GM19455 (cell line): ENCODE data around the gene SIRT7.

Experiments
- ATAC-seq: cut with Tn5 transposase; IDR thresholded peaks from one replicate; pipeline ENCODE4 v1.9.1; 2021; ENCODE audit not compliant: unreplicated experiment

SIRT7 gene, protein sequence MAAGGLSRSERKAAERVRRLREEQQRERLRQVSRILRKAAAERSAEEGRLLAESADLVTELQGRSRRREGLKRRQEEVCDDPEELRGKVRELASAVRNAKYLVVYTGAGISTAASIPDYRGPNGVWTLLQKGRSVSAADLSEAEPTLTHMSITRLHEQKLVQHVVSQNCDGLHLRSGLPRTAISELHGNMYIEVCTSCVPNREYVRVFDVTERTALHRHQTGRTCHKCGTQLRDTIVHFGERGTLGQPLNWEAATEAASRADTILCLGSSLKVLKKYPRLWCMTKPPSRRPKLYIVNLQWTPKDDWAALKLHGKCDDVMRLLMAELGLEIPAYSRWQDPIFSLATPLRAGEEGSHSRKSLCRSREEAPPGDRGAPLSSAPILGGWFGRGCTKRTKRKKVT

DNA sequence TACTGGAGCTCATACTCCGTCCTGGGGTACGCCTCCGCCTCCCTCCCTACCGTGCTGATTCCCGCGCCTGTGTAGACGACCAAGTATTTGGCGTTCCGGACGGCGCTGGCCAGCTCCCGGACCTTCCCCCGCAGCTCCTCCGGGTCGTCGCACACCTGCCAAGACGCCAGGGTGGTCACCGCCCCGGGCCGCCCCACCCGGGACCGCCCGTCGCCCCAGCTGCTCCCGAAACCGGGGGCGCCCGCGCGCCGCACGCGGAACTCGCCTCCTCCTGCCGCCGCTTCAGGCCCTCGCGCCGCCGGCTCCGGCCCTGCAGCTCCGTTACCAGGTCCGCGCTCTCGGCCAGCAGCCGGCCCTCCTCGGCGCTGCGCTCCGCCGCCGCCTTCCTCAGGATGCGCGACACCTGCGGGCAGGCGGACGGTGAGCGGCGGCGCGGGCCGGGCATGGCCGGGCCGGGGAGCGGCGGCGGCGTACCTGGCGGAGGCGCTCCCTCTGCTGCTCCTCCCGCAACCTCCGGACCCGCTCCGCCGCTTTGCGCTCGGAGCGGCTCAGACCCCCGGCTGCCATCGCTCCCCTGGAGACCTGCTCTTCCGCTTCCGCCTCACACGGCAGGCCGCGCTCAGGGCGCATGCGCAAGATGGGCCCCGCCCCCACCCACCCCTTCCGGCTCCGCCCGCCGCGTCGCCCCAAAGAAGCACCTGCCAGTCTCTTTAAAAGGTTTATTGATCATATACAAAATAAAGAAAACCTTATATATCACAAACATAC, at the start of gene SIRT7:
Gene SIRT7, minus strand, starts transcription at position 612 of the 768 bp plus-strand sequence. Its CDS starts 45 bp downstream, at position 567.
- ATAC-seq: peak; percentile 68

DNA sequence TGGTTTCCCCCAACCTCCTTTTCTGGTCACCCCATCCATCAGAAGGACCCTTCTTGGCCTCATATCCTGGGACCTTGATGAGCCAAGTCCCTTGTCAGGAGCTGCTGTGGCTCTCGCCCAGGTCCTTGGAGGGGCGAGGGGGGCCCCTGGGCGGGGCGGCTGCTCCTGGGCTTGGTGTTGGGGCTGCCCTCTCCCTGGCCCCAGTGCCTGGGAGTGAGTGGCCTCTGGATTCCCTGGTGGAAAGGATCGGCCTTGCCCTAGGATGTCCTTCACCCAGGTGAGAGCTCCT, 49.2 kb upstream of the SIRT7 start:
- no peak for ATAC-seq

DNA sequence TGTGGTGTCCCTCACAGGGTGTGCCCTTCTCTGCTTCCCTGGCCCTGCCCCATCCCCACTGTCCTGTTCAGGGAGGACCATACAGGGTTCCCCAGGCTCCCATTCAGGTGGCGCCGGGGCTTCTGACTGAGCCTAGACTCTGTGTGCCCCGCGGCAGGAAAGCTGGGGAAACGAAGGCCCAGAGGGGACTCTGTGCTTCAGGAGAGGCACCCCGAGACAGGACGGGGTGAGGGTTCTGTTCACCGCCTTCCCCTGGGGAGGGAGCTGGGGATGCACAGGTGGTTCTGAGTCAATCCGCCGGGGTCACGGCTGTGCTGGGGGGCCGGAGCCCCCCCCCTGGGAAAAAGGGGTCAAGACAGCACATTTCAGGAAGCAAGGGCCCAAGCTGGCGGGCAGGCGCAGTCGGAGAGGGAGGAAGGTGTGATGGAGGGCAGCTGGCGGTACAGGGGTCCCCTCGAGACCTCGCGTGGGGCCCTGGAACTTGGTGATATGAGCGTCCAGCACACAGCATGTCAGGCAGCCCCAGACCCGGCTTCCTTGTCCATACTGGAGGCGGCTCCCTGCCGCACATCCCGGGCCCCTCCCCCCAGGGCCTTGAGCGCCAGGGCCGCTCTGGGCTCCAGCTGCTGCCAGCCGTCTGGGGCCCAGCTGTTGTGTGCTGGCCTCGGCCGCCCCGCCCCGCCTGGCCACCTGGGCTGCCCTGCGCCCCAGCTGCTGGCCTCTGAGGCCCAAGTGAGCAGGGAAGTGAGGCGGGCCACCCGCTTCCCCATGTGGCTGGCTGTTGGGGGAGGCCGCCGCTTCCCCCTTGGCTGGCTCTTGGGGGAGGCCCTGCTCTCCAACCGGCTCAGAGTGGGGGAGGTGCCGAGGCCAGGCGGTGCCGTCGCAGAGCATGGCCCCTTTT, 48.6 kb upstream of the SIRT7 start:
- no peak for ATAC-seq

DNA sequence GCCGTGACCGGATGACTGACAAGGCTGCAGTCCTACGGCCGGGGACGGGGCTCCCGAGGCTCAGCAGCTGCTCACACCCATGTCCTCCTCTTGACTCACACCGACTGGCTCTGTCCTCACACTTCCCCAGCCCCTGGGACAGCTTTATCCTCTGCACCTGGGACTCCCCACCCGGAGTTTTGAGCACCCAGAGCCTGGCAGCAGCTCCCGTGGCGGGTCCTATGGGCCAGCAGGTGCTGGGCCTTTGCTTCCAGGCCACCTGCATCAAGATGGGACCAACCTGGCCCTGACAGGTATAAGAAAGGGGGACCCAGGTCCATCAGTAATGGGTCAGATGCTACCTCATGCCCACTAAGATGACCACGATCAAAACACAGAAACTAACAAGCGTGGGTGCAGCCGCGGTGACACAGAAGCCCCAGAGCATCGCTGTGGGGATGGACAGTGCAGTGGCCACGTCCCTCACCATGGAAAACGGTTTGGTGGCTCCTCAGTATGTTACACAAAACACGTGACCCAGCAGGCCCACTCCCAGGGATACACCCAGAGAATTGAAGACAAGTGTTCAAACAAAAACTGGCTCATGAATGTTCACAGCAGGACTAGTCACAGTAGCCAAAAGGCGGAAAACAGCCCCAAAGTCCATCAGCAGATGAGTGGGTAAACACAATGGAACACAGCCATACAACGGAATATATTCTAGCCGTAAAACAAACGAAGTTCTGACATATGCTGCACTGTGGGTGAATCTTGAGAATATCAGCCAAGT, 46.3 kb upstream of the SIRT7 start:
- no peak for ATAC-seq

DNA sequence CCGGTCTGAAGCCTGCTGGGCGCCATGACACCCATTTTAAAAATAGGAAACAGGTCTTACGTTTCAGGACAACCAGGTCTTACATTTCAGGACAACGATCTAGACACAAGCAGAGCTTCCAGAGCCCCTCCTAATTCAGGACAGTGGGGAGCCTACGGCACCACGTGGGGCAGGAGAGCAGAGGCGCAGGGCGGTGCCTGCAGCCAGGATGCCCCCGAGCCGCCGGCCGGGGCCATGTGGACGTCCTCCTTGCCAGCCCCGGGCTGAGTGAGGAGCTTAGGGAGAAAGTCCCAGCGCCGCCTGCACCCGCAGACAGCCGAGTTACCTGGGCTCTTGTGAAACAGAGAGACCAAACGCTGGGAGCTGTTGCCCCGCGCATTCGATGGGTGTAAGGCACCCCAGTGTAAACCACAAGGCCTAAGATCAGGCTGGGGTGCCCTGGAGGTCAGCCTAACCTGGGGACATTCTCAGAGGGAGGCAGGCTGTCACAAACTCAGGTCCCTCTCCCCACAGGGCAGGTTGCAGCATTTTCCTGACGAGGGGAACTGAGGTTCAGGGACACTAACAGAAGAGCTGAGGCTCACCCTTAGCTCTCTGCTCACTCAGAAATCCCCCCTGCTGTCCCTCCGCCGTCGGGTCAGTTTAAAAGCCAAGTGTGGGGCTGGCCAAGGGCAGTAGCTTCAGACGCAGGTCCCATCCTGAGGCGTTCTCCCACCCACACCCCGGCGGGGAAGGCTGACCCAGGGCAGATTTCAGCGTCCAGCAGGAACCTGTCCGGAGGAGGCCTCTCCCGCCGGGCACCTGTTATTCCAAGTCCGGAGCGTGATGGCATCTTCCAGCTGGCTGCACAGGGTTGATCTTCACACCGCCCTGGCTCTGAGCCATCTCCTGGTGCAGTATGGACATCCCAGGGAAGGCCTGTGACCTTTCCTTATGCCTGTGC, 44.8 kb upstream of the SIRT7 start:
- no peak for ATAC-seq

DNA sequence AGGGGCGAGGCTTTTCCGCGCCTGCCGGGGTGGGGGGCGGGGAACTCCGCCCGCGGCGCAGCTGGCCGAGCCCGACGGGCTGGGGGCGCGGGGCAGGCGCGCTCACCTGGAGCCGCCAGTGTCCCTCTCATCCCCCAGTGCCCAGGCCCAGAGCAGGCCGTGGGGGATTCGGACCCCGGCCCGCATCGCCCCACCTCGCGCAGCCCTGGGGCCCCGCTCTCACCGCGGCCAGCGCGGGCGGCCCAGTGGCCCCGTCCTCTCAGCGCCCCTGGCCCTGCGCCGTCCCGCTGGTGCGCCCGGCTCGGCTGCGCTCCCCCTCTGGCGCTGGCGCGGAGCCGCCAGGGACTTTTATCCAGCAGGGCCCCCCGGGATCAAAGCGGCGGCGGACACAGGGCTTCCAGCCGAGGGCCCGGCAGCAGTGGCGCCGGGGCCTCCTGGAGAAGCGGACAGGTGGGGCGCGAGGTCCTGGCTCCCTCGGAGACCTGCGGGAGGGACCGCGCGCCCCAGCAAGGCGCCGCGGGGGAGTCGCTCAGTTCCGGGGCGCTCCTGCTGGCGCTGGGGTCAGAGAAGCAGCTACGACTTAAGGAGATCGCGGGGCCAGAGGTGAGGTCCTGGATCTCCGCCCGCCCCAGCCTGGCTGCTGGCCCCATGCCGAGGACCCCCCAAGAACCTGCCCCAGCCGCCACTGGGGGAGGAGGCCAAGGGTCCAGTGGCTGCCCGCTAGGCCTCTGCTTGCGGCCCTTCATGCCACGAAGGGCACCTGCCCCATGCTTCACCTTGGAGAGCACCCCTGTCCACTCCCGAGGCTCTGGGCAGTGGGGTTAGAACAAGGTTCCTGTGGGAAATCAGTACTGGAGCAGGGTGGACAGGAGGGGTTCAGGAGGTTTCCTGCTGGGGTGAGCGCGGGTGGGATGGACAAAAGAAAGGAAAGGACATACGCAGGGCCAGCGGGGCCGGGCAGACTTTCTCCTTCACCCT, 43.8 kb upstream of the SIRT7 start:
- no peak for ATAC-seq

DNA sequence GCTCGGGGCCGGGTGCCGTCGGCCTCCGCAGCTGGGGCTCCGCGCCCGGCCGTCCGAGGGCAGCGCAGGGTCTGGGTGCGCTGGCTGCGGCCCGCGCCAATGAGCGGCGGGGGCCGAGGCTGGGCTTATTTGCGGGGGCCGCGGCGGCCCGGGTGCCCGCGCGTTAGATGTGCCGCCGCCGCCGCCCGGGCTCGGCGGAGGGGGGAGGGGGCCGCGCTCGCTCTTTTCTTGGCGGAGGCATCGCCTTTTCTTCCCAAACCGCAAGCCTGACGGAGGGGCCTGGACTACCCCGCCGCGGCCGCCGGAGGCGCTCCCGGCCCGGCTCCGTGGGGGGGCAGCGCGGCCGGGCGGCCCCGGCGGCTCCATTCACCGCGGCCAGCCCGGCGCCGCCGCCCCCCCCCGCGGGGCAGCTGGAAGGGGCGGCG, 43.1 kb upstream of the SIRT7 start, which contains the start of gene NOTUM:
Gene NOTUM, minus strand, starts transcription at position 101 of the 425 bp plus-strand sequence. CDS start 278 bp downstream, outside the sequence.
- no peak for ATAC-seq

DNA sequence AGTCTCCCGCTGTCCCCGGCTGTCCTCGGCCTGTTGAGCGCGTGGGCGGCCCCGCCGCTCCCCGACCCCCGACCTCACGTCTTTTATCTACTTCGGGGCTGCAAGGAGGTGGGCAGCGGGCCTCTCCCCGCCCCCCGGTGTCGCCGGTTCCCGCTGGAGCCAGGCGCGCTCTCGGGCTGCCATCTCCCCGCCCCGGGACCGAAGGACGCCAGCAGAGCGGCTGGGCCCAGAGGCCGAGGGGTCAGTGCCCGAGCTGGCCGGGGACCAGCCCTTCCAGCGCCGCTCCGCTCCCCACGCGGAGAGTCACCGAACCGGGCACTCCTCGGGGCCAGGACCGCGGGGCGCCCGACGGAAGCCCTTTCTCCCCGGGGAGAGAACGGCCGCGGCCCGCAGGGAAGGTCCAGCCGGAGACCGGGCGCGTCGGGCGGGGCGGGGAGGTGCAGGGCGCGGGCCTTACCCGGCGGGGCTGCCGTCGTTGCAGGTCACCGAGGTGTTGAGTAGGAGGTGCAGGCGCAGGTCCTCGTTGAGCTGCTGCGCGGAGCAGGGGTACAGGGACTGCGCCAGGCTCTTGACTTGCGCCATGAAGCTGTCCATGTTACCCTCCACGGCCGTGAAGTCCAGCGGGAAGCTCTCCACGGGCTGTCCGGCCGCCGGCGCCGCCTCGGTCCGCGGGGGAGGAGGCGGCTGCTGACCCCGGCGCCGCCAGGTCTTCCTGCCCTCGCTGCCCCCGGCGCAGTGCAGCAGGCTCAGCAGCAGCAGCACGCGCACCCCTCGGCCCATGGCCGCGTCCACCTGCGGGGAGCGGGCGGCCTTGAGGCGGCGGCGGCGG, 42.4 kb upstream of the SIRT7 start:
- no peak for ATAC-seq

DNA sequence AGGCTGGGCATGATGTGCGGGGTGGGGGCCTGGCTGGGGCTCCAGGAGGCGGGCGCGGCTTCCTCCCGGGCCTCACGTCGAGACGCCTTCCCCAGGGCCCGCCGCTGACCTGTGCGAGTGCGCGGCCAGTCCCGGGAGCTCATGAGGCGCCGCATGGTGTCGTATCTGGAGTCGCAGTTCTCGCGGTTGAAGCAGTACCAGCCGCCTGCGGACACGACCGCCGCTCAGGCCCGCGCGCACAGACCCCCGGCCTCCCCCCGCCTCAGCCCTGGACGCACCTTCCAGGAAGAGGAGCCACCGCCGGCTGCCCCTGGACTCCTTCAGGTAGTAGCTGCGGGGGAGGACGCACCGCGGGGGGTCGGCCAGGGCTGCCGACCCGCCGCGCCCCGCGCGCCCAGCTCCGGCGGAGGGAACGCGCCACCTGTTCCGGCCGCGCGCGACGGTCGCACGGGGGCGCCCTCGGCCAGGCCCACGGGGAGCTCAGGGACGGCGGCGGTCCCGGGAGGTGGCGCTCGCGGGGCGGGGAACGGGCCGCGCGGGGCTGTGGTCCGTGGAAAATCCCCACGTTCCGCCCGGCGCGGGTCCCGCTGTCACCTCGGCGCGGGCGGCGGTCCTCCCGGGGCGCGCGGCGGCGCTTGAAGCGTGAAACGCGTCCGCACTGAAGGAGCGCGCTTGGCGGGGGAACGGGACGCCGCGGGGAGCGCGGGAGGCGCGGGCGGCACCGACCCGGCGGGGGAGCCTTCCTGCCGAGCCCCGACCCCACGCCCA, 41.6 kb upstream of the SIRT7 start:
- no peak for ATAC-seq

DNA sequence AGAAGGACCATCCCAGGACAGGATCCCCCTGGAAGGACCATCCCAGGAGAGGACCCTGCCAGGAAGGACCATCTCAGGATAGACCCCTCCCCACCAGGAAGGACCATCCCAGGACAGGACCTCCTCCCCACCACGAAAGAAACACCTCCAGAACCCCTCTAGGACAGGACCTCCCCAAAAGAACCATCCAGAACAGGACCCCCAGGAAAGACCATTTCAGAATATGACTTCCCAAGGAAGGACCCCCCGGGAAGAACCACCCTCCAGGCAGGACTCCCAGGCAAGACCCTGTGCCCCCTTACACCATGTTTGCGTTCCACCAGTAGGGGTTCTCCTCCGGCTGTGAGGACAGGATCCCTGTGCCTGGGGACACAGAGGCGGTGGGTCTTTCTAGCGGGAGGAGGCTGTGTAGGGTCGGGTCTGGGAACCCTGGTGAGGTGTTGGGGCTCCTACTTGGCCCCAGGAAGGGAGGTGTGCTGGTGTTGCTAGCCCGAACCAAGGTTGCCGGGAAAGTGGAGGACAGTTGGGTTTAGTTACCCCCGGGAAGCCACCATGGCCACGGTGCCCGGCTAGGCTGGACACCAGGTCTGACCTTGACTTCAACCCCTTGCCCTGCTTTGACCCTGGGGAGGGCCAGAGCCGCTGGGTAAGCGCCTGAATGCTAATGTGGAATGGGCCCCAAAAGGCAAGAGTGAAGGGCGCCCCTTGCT, 40.8 kb upstream of the SIRT7 start:
- ATAC-seq: no peak

DNA sequence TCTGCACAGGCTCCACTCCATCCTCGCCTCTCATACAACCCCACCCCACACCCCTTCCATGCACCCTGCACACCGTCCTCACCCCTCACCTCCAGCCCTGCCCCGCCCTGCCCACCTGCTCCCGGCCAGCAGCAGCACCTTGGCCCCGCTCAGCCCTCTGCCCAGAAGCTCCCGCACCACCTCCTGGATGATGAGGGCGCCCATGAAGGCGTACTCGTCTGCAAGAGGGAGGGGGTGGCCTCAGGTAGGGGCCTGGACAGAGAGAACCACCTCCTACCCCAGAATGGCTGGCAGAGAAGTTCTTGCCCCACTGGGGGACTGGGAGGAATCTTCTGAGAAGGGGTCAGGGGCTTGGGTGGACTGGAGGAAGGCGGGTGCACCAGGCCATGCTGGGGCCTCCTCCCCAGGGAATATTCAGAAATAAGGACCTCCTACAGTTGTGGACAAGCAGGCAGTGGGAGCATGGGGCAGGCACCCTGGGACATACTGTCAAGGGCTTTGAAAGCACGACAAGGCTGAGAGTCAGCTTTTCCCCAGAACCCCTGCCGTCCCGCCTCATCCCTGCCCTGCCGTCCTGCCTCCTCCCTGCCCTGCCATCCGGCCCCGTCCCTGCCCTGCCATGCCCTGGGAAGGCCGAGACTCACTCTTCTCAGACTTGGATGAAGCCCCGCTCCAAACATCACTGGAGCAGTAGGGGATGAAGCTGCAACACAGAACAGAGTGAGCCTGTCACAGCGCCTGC, 39.9 kb upstream of the SIRT7 start:
- ATAC-seq: no peak

DNA sequence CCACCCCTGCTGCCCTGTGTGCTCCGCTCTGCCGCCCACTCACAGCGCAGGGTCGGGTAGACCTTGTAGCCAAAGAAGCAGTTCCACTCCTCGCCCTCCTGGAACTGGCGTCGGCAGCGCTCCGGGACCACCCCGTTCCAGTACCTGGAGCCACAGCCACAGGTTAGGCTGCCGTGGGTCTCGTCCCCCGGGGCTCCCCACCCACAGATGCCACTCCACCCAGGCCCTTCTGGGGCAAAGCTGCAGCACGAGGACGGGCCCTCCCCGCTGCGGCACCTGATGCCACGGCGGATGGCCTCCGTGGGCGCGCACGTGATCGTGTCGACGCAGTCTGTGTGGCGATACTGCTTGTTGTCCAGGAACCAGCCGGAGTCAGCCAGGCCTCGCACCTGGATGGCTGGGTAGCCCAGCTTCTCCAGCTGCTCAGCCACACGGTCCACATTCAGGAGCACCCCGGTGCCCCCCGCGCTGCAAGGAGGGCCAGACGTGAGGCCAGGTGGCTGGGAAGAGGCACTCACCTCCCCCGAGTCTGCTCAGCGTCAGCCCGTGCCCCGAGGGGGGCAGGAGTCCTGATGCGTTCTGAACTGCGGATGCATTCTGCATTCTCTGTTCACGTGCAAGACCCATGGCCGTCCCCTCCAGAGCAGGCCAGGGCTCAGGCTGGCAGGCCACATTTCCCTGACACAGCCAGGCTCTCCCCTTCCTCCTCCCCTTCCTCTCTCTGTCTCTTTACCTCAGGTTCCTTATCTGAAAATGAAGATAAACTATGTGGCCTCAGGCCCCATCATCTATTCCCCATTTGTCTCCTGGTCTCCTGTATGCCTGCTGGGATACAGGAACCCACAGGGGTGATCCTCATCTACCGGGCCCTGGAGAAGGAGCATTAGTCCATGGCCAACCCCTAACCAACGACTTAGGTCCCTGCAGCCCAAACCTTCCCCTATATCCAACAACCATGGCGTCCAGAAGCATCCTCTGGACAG, 38.9 kb upstream of the SIRT7 start:
- no peak for ATAC-seq

DNA sequence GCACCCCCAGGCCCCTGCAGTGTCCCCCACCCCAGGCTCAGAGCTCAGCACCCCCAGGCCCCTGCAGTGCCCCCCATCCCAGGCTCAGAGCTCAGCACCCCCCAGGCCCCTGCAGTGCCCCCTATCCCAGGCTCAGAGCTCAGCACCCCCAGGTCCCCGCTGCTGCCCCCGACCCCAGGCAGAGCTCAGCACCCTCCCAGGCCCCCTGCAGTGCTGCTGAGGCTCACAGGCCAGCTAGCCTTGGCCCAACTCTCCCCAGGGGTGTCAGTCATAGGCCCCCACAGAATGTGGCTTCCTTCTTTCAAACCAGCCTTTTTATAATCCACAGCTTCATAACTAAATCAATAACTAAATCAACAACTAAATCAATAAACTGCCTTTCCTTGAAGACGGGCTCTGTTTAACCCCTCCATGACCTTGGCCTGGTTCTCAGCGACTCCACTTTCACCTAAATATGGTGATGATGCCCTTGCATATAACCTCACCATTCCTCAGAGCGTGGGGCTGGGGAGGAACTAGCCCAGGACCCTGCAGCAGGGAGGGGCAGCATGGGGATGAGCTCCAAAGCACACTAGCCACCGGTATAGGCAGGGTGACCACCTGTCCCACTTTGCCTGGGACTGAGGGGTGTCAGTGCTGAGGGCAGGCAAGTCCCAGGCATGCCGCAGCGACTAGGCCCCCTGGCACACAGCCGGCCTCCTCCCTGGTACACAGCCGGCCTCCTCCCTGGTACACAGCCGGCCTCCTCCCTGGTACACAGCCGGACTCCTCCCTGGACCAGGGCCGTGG, 38.0 kb upstream of the SIRT7 start:
- no peak for ATAC-seq
